Right lobe of liver (tissue), 6 donors: Measurements from ENCODE around the gene YJU2. TPM values are rescaled to one million over a fixed set of nuclear protein-coding genes. Genes with fewer than 3 reads are reported as not detected.

Experiments used
- ATAC-seq, 4 donors: fragments of 200-7000 bp; cut with Tn5 transposase; one replicate each; pipeline ENCODE4 v1.9.1; 2020; ENCODE audit warnings: mild to moderate bottlenecking in 4 of 4, moderate library complexity in 4 of 4
- DNase-seq, 3 donors: peaks; one replicate each; pipeline ENCODE4 v3.0.0-alpha.2; 2020
- H3K27ac ChIP-seq, 3 donors: fragments of 200-600 bp; one replicate each; pipeline ENCODE4 v1.8.0; 2022
- H3K27me3 ChIP-seq, 2 donors: fragments of 200-600 bp; one replicate each; pipeline ENCODE4 v1.8.0; 2022
- H3K36me3 ChIP-seq, 4 donors: fragments of 200-600 bp; sonication (generic) in 1 of 4; one replicate each; pipeline versions ENCODE4 v1.5.1 to v1.8.0; 2017 to 2022; ENCODE audit warnings: control low read depth in 1 of 4
- H3K4me1 ChIP-seq, 4 donors: fragments of 200-600 bp; sonication (generic) in 1 of 4; one replicate each; pipeline versions ENCODE4 v1.5.1 to v1.8.0; 2017 to 2022; ENCODE audit warnings: control low read depth in 1 of 4
- H3K4me3 ChIP-seq, 3 donors: fragments of 200-600 bp; one replicate each; pipeline ENCODE4 v1.8.0; 2022
- H3K9me3 ChIP-seq, 4 donors: fragments of 200-600 bp; sonication (generic) in 1 of 4; one replicate each; pipeline versions ENCODE4 v1.5.1 to v1.8.0; 2017 to 2022; ENCODE audit warnings: control low read depth in 1 of 4
- CTCF ChIP-seq, 4 donors: fragments of 200-600 bp in 3 of 4; fragments of 450-650 bp in 1 of 4; IDR thresholded peaks; one replicate each; pipeline versions ENCODE4 v1.5.1 to v1.8.0; 2016 to 2022; ENCODE audit warnings: antibody characterized with exemption in 4 of 4, mild to moderate bottlenecking in 2 of 4
- POLR2A ChIP-seq: fragments of 450-650 bp; IDR thresholded peaks from one replicate; pipeline ENCODE4 v1.6.1; 2017; ENCODE audit warnings: antibody characterized with exemption, mild to moderate bottlenecking
- WGBS: methylation state at CpG from one replicate; pipeline ENCODE4 v1.1.6; 2018; ENCODE audit warnings: low coverage, low lambda C conversion rate; ENCODE audit not compliant: insufficient coverage; ENCODE audit errors: missing lambda C conversion rate; 5-methylcytosine and 5-hydroxymethylcytosine counted together
- intact Hi-C, 2 donors: fragments of 100-400 bp; cut with DNase I; formaldehyde crosslinking; loops; one replicate each; pipeline versions ENCODE4 v1.11.2 to v1.14.1; 2022
- total RNA-seq, 6 experiments: library from RNA; depleted of rRNA in 2 of 6; stranded (reverse); fragments of >200 nt in 2 of 6; fragmentation: NEBNext Ultra II Directional in 3 of 6; extraction: Animal tissue kit (Norgen Biotek cat#: 25700) in 3 of 6; gene quantifications; one replicate each; pipeline versions ENCODE4 v1.1.0 to v1.2.4, GENCODE V29; 2016 to 2023
- donor health status: DM: no; HTN: yes; CAD: no.
- donor health status: DM: no; HTN: no; CAD: no.
- donor health status: DM: no; HTN: no; CAD: no.
- donor health status: DM: no; HTN: yes; CAD: no.
- donor health status: DM: no; HTN: yes; CAD: no.

The YJU2 gene
- total RNA-seq, 6 experiments from 2014 or later = 6.4 to 14.1 (median 8.9) TPM

- intact Hi-C loops = no loop called here
- DNase-seq (no peak), ATAC-seq (no peak)
- Histone ChIP-seq H3K9me3 (no peaks in the 10 kb centered on the region), H3K4me1 (no peaks in the 10 kb centered on the region), H3K27ac (no peak overlapping the region), H3K4me3 (no peak overlapping the region), H3K27me3 (no peaks in the 10 kb centered on the region), H3K36me3 (no peaks in the 10 kb centered on the region)
- WGBS = 74% methylated on average over 7 of the region's 7 CpGs
- TF ChIP-seq CTCF (IDR thresholded peaks at IDR 0.05) = no peak
- TF ChIP-seq POLR2A = no peak
Measured at GRCh38 chr19:4305257-4305612, 58.4 kb downstream of the YJU2 start.

GRCh38 chr19:4305659-4306058, 58.8 kb downstream of the YJU2 start:
- no peaks in the 10 kb centered on the region for H3K36me3 ChIP-seq
- no peak for ATAC-seq
- no peaks in the 10 kb centered on the region for H3K27me3 ChIP-seq
- H3K4me3 ChIP-seq = no peak overlapping the region
- no peaks in the 10 kb centered on the region for H3K9me3 ChIP-seq
- H3K4me1 ChIP-seq = no peaks in the 10 kb centered on the region
- DNase-seq = no peak
- no peak overlapping the region for H3K27ac ChIP-seq
- TF ChIP-seq CTCF (IDR thresholded peaks at IDR 0.05) (no peak), POLR2A (no peak)
- intact Hi-C loops = no loop called here
- WGBS = 72% methylated on average over 6 of the region's 16 CpGs

- Histone ChIP-seq H3K27me3 (no peaks in the 10 kb centered on the region), H3K27ac (no peak overlapping the region), H3K4me1 (no peaks in the 10 kb centered on the region), H3K36me3 (no peaks in the 10 kb centered on the region), H3K4me3 (no peak overlapping the region), H3K9me3 (no peaks in the 10 kb centered on the region)
- intact Hi-C loops = no loop called here
- WGBS = 70% methylated on average over 2 of the region's 22 CpGs
- ATAC-seq (peak in 2 of 4 donors; percentile 8 to 11), DNase-seq (no peak)
- TF ChIP-seq CTCF (IDR thresholded peaks at IDR 0.05) (no peak), POLR2A (no peak)
Measured at GRCh38 chr19:4310247-4311121, 63.6 kb downstream of the YJU2 start.

GRCh38 chr19:4313847-4314490, 67.1 kb downstream of the YJU2 start:
- Histone ChIP-seq H3K36me3 (no peaks in the 10 kb centered on the region), H3K4me1 (no peaks in the 10 kb centered on the region), H3K9me3 (no peaks in the 10 kb centered on the region), H3K4me3 (peak overlapping the region in 2 of 3 donors; percentile 18 to 24), H3K27ac (no peak overlapping the region), H3K27me3 (no peaks in the 10 kb centered on the region)
- DNase-seq (peak in 1 of 3 donors; percentile 64), ATAC-seq (peak; percentile 70 to 94 (median 84))
- TF ChIP-seq CTCF (IDR thresholded peaks at IDR 0.05) = peak in 1 of 4 donors; percentile 12
- TF ChIP-seq POLR2A = no peak
- WGBS = 16% methylated on average over 9 of the region's 12 CpGs
- intact Hi-C loops = no loop called here
